Measurements from ENCODE around the gene UQCC3.

DNA sequence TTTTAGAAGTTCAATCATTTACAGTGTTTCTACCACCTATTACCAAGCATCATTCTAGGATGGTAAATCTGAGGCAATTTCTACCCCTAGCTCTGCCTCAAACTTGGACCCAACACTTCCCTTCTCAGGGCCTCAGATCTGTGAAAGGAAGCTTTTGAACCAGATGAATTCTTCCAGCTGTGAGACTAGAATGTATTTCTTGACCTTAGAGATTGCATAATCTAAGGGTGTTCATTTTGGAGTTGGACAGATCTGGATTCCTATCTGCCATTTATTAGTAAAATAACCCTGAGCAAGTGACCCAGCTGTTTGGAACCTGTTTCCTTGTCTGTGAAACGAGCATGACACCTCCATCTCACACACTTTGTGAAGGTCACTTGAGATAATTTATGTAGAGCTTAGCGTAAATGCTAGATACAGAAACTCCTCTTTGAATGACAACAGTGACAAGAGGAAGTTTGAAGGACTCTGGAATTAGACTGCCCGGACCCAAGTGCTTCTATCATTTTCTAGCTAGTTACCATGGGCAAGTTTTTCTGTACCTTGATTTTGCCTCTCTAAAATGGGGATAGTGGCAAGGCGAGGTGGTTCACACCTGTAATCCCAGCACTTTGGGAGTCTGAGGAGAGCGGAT lies 14.6 kb upstream of the UQCC3 start:
- TF ChIP-seq POLR2A (IDR thresholded peaks at IDR 0.05), result no peak
- TF ChIP-seq, protein P1, sequence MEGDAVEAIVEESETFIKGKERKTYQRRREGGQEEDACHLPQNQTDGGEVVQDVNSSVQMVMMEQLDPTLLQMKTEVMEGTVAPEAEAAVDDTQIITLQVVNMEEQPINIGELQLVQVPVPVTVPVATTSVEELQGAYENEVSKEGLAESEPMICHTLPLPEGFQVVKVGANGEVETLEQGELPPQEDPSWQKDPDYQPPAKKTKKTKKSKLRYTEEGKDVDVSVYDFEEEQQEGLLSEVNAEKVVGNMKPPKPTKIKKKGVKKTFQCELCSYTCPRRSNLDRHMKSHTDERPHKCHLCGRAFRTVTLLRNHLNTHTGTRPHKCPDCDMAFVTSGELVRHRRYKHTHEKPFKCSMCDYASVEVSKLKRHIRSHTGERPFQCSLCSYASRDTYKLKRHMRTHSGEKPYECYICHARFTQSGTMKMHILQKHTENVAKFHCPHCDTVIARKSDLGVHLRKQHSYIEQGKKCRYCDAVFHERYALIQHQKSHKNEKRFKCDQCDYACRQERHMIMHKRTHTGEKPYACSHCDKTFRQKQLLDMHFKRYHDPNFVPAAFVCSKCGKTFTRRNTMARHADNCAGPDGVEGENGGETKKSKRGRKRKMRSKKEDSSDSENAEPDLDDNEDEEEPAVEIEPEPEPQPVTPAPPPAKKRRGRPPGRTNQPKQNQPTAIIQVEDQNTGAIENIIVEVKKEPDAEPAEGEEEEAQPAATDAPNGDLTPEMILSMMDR (IDR thresholded peaks at IDR 0.05), result no peak
